ENCODE data around the gene TMOD4. TPM values are rescaled to one million over a fixed set of nuclear protein-coding genes. Genes with fewer than 3 reads are reported as not detected.

Gene TMOD4
- total and polyA plus RNA-seq, 2 of the 13 experiments (the other 11 are each of a cell fraction or from before 2014, with no cell fraction given) = 0.66 TPM; not detected in 1

- TF ChIP-seq ZFP91 (CRISPR knock-in tag; IDR thresholded peaks at IDR 0.05; ENCODE audit: borderline replicate concordance) (no peak; the same call in 1 of the 2 replicates), SYNCRIP (IDR thresholded peaks at IDR 0.05; ENCODE audit: insufficient read depth, low read depth, low read length) (no peak), KDM2A (CRISPR knock-in tag; IDR thresholded peaks at IDR 0.05; ENCODE audit: borderline replicate concordance, low read depth) (peak; percentile 71), ISL2 (CRISPR knock-in tag; IDR thresholded peaks at IDR 0.05) (0 out of 2 replicates have a peak, but pooled peaks have one; percentile 46), ZNF784 (CRISPR knock-in tag; IDR thresholded peaks at IDR 0.05; ENCODE audit: borderline replicate concordance) (no peak), FOXP4 (CRISPR knock-in tag; IDR thresholded peaks at IDR 0.05) (no peak; the same call in 1 of the 2 replicates), ZBTB10 (CRISPR knock-in tag; IDR thresholded peaks at IDR 0.05; ENCODE audit: borderline replicate concordance) (no peak), ZNF331 (CRISPR knock-in tag; IDR thresholded peaks at IDR 0.05) (no peak), ARID5B (CRISPR knock-in tag; IDR thresholded peaks at IDR 0.05) (peak; percentile 52; the same call in 1 of the 2 replicates), SALL1 (CRISPR knock-in tag; IDR thresholded peaks at IDR 0.05) (peak; percentile 5; the same call in 1 of the 2 replicates), KDM6A (CRISPR knock-in tag; IDR thresholded peaks at IDR 0.05; ENCODE audit: low read depth) (0 out of 2 replicates have a peak, but pooled peaks have one; percentile 19), ZBTB21 (CRISPR knock-in tag; IDR thresholded peaks at IDR 0.05) (no peak), DPF2 (CRISPR knock-in tag; IDR thresholded peaks at IDR 0.05; ENCODE audit: borderline replicate concordance, low read depth) (no peak), MTA1 (CRISPR knock-in tag; IDR thresholded peaks at IDR 0.05; ENCODE audit: borderline replicate concordance) (peak; percentile 37; the same call in 1 of the 2 replicates), ZNF225 (CRISPR knock-in tag; IDR thresholded peaks at IDR 0.05) (0 out of 2 replicates have a peak, but pooled peaks have one; percentile 48), ZBTB20 (CRISPR knock-in tag; IDR thresholded peaks at IDR 0.05; ENCODE audit: borderline replicate concordance, low read depth) (0 out of 2 replicates have a peak, but pooled peaks have one; percentile 63)
Measured at GRCh38 chr1:151146412-151147131, 29.2 kb downstream of the TMOD4 start, which contains the start of gene SEMA6C (continued).

Measured in HepG2 (cell line).